Measurements from ENCODE around the gene EPSTI1. TPM values are rescaled to one million over a fixed set of nuclear protein-coding genes. Genes with fewer than 3 reads are reported as not detected.

Gene EPSTI1
- total RNA-seq, 1 donor from 2014 or later, result 5.6 TPM

- H3K36me3 ChIP-seq (ENCODE audit: control insufficient read depth, insufficient read depth, low read length), result no peaks in the 10 kb centered on the region
- no peak for DNase-seq (ENCODE audit: low read depth)
- H3K4me3 ChIP-seq (ENCODE audit: low read depth, low read length), result no peak overlapping the region
- no peaks in the 10 kb centered on the region for H3K27me3 ChIP-seq (ENCODE audit: control insufficient read depth, insufficient read depth, low read length)
- no peak for TF ChIP-seq CTCF (IDR thresholded peaks at IDR 0.05; ENCODE audit: insufficient read depth, low read length, poor library complexity, severe bottlenecking)
Measured at GRCh38 chr13:42860485-42860884, 131.6 kb downstream of the EPSTI1 start.

- no peak for TF ChIP-seq CTCF (IDR thresholded peaks at IDR 0.05; ENCODE audit: insufficient read depth, low read length, poor library complexity, severe bottlenecking)
- Histone ChIP-seq H3K36me3 (ENCODE audit: control insufficient read depth, insufficient read depth, low read length) (no peaks in the 10 kb centered on the region), H3K4me3 (ENCODE audit: low read depth, low read length) (no peak overlapping the region), H3K27me3 (ENCODE audit: control insufficient read depth, insufficient read depth, low read length) (no peaks in the 10 kb centered on the region)
- DNase-seq (ENCODE audit: low read depth), result no peak
Measured at GRCh38 chr13:42859760-42860159, 132.3 kb downstream of the EPSTI1 start.

GRCh38 chr13:42855410-42855809, 136.6 kb downstream of the EPSTI1 start:
- no peaks in the 10 kb centered on the region for H3K36me3 ChIP-seq (ENCODE audit: control insufficient read depth, insufficient read depth, low read length)
- H3K27me3 ChIP-seq (ENCODE audit: control insufficient read depth, insufficient read depth, low read length), result no peaks in the 10 kb centered on the region
- no peak for DNase-seq (ENCODE audit: low read depth)
- no peak overlapping the region for H3K4me3 ChIP-seq (ENCODE audit: low read depth, low read length)
- no peak for TF ChIP-seq CTCF (IDR thresholded peaks at IDR 0.05; ENCODE audit: insufficient read depth, low read length, poor library complexity, severe bottlenecking)

- no peak for DNase-seq (ENCODE audit: low read depth)
- TF ChIP-seq CTCF (IDR thresholded peaks at IDR 0.05; ENCODE audit: insufficient read depth, low read length, poor library complexity, severe bottlenecking), result no peak
- H3K36me3 ChIP-seq (ENCODE audit: control insufficient read depth, insufficient read depth, low read length), result no peaks in the 10 kb centered on the region
- H3K27me3 ChIP-seq (ENCODE audit: control insufficient read depth, insufficient read depth, low read length), result no peaks in the 10 kb centered on the region
- H3K4me3 ChIP-seq (ENCODE audit: low read depth, low read length), result no peak overlapping the region
Measured at GRCh38 chr13:42852136-42852535, 139.9 kb downstream of the EPSTI1 start.

GRCh38 chr13:42849200-42849599, 142.8 kb downstream of the EPSTI1 start:
- Histone ChIP-seq H3K27me3 (ENCODE audit: control insufficient read depth, insufficient read depth, low read length) (no peaks in the 10 kb centered on the region), H3K36me3 (ENCODE audit: control insufficient read depth, insufficient read depth, low read length) (no peaks in the 10 kb centered on the region), H3K4me3 (ENCODE audit: low read depth, low read length) (no peak overlapping the region)
- no peak for TF ChIP-seq CTCF (IDR thresholded peaks at IDR 0.05; ENCODE audit: insufficient read depth, low read length, poor library complexity, severe bottlenecking)
- DNase-seq (ENCODE audit: low read depth), result no peak

- no peaks in the 10 kb centered on the region for H3K27me3 ChIP-seq (ENCODE audit: control insufficient read depth, insufficient read depth, low read length)
- DNase-seq (ENCODE audit: low read depth), result no peak
- no peak for TF ChIP-seq CTCF (IDR thresholded peaks at IDR 0.05; ENCODE audit: insufficient read depth, low read length, poor library complexity, severe bottlenecking)
Measured at GRCh38 chr13:42847891-42848663, 144.0 kb downstream of the EPSTI1 start.

More at GRCh38 chr13:42847891-42848663, 144.0 kb downstream of the EPSTI1 start:
- Histone ChIP-seq H3K4me3 (ENCODE audit: low read depth, low read length) (no peak overlapping the region), H3K36me3 (ENCODE audit: control insufficient read depth, insufficient read depth, low read length) (no peaks in the 10 kb centered on the region)

All from kidney epithelial cell (primary cell).